Measurements from ENCODE around the gene ATG7. TPM values are rescaled to one million over a fixed set of nuclear protein-coding genes. Genes with fewer than 3 reads are reported as not detected.
"Not testable (repeated sequence)": the region's sequence is repeated elsewhere in the genome, so short reads cannot be mapped to it uniquely, and the experiment has no call there.

Gene ATG7
- total RNA-seq, 4 donors from 2014 or later: 45.8 to 85.3 (median 67.3) TPM

DNA sequence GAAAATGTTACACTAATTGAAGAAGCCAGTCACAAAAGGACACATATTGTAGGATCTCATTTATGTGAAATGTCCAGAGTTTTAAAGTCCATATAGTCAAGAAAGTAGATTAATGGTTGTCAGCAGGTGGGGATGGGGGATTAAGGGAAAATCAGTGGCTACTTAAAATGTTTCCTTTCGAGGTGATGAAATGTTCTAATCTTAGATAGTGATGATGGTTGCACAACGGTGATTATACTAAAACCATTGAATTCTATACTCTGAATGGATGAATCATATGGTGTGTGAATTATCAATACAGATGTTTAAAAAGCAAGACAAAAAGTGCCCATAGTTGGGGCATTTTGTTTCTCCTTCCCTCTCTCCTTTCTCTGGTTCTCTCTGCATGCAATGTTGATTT lies 164.6 kb downstream of the ATG7 start:
- intact Hi-C loops (cut with DNase I): no loop called here
- H3K9me3 ChIP-seq: no peaks in the 10 kb centered on the region
- no peak overlapping the region for H3K4me3 ChIP-seq (replicated peaks in 1 of 3)
- 88 to 92% methylated on average over 2 of the region's 2 CpGs for WGBS, 2 donors
- no peak for TF ChIP-seq POLR2A (IDR thresholded peaks at IDR 0.05)
- TF ChIP-seq, protein P1, sequence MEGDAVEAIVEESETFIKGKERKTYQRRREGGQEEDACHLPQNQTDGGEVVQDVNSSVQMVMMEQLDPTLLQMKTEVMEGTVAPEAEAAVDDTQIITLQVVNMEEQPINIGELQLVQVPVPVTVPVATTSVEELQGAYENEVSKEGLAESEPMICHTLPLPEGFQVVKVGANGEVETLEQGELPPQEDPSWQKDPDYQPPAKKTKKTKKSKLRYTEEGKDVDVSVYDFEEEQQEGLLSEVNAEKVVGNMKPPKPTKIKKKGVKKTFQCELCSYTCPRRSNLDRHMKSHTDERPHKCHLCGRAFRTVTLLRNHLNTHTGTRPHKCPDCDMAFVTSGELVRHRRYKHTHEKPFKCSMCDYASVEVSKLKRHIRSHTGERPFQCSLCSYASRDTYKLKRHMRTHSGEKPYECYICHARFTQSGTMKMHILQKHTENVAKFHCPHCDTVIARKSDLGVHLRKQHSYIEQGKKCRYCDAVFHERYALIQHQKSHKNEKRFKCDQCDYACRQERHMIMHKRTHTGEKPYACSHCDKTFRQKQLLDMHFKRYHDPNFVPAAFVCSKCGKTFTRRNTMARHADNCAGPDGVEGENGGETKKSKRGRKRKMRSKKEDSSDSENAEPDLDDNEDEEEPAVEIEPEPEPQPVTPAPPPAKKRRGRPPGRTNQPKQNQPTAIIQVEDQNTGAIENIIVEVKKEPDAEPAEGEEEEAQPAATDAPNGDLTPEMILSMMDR (IDR thresholded peaks at IDR 0.05): no peak
- peaks cover 4 to 11% of the 10 kb centered on the region in 2 donors for H3K4me1 ChIP-seq
- H3K27me3 ChIP-seq: no peaks in the 10 kb centered on the region
- no peaks in the 10 kb centered on the region for H3K36me3 ChIP-seq
- H3K27ac ChIP-seq: no peak overlapping the region
- DNase-seq: no peak

GRCh38 chr3:11437506-11437905 lies 165.3 kb downstream of the ATG7 start:
- TF ChIP-seq, protein P1 (IDR thresholded peaks at IDR 0.05): no peak
- no peak for TF ChIP-seq POLR2A (IDR thresholded peaks at IDR 0.05)
- H3K27ac ChIP-seq: no peak overlapping the region
- no peaks in the 10 kb centered on the region for H3K36me3 ChIP-seq
- H3K4me1 ChIP-seq: peaks cover 4 to 11% of the 10 kb centered on the region in 2 donors
- 96 to 98% methylated on average over 6 of the region's 6 CpGs for WGBS, 2 donors
- no peak for DNase-seq
- H3K4me3 ChIP-seq (replicated peaks in 1 of 3): no peak overlapping the region
- no peaks in the 10 kb centered on the region for H3K27me3 ChIP-seq
- no peaks in the 10 kb centered on the region for H3K9me3 ChIP-seq
- intact Hi-C loops (cut with DNase I): no loop called here

DNA sequence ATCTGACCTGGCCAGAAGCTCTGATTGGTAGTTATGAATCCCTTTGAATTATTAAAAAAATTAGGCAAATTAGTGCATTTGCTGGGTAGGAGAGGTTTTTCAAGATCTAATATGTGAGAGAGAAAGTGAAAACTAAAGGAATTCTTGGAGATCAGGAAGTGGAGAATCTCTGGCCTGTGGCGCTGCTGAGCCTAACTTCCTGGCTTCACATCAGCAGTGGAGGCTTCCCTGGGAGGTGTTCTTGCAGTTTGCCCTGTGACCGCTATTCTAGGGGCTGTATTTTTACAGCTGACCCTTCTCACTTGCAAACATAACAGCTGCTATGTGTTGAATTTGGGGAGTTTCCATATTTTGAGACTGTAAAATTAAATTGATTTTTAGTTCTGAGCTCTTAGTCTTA lies 166.4 kb downstream of the ATG7 start:
- DNase-seq: peak in 1 of 2 donors; percentile 5
- Histone ChIP-seq H3K27ac (no peak overlapping the region), H3K9me3 (no peaks in the 10 kb centered on the region), H3K4me1 (peaks cover 4 to 8% of the 10 kb centered on the region in 2 donors), H3K27me3 (no peaks in the 10 kb centered on the region), H3K36me3 (no peaks in the 10 kb centered on the region), H3K4me3 (replicated peaks in 1 of 3) (no peak overlapping the region)
- 63 to 65% methylated on average over 2 of the region's 2 CpGs for WGBS, 2 donors
- intact Hi-C loops (cut with DNase I): no loop called here
- TF ChIP-seq, protein P1 (IDR thresholded peaks at IDR 0.05): no peak
- TF ChIP-seq POLR2A (IDR thresholded peaks at IDR 0.05): no peak

- intact Hi-C loops (cut with DNase I); H3K4me1 ChIP-seq; H3K4me3 ChIP-seq (replicated peaks in 1 of 3); H3K27me3 ChIP-seq; H3K27ac ChIP-seq; H3K9me3 ChIP-seq; DNase-seq; H3K36me3 ChIP-seq: not testable (repeated sequence)
- 90% methylated on average over 7 of the region's 7 CpGs for WGBS, 2 donors
These were observed 169.1 kb downstream of the ATG7 start for GRCh38 chr3:11441346-11441745.

- DNase-seq: no peak
- Histone ChIP-seq H3K4me1 (no peaks in the 10 kb centered on the region), H3K27me3 (no peaks in the 10 kb centered on the region), H3K27ac (no peak overlapping the region), H3K9me3 (no peaks in the 10 kb centered on the region), H3K4me3 (replicated peaks in 1 of 3) (no peak overlapping the region), H3K36me3 (no peaks in the 10 kb centered on the region)
- WGBS, 2 donors: 70 to 89% methylated on average over 1 of the region's 1 CpG
- TF ChIP-seq, protein P1 (IDR thresholded peaks at IDR 0.05): no peak
- no peak for TF ChIP-seq POLR2A (IDR thresholded peaks at IDR 0.05)
- intact Hi-C loops (cut with DNase I): no loop called here
These were observed 172.2 kb downstream of the ATG7 start for GRCh38 chr3:11444404-11444803.

DNA sequence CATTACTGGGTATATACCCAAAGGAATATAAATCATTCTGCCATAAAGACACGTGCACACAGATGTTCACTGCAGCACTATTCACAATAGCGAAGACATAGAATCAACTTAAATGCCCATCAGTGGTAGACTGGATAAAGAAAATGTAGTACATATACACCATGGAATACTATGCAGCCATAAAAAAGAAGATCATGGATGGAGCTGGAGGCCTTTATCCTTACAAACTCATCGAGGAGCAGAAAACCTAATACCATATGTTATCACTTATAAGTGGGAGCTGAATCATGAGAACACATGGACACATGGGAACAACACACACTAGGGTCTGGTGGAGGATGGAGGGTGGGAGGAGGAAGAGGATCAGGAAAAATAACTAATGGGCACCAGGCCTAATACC lies 173.0 kb downstream of the ATG7 start:
- H3K36me3 ChIP-seq; H3K9me3 ChIP-seq; intact Hi-C loops (cut with DNase I); H3K4me1 ChIP-seq; H3K27ac ChIP-seq; H3K27me3 ChIP-seq; H3K4me3 ChIP-seq (replicated peaks in 1 of 3); DNase-seq: not testable (repeated sequence)
- 96 to 97% methylated on average over 3 of the region's 3 CpGs for WGBS, 2 donors

Data from thyroid gland (tissue), 4 donors.